Neural progenitor cell (in vitro differentiated cells): ENCODE data around the gene CEP68. TPM values are rescaled to one million over a fixed set of nuclear protein-coding genes. Genes with fewer than 3 reads are reported as not detected.
"Not testable (repeated sequence)": the region's sequence is repeated elsewhere in the genome, so short reads cannot be mapped to it uniquely, and the experiment has no call there.

Experiments used
- DNase-seq: peaks from one replicate; pipeline ENCODE4 v3.0.0-alpha.2; 2016; ENCODE audit warnings: low spot score
- H2AFZ ChIP-seq: fragments of 200-600 bp; sonication (generic); replicated peaks from 2 replicates; pipeline ENCODE4 v1.6.1; 2016; ENCODE audit warnings: antibody characterized with exemption
- H3F3A ChIP-seq: fragments of 200-600 bp; sonication (generic); 2 replicates; pipeline ENCODE4 v1.6.1; 2016; ENCODE audit warnings: antibody characterized with exemption, low read depth
- H3K27ac ChIP-seq: fragments of 200-600 bp; sonication (generic); 2 replicates; pipeline ENCODE4 v1.5.1; 2016; ENCODE audit warnings: mild to moderate bottlenecking
- H3K27me3 ChIP-seq: fragments of 200-600 bp; sonication (generic); 2 replicates; pipeline ENCODE4 v1.6.1; 2016; ENCODE audit warnings: mild to moderate bottlenecking, moderate library complexity
- H3K36me3 ChIP-seq: fragments of 200-600 bp; sonication (generic); 2 replicates; pipeline ENCODE4 v1.5.1; 2016
- H3K4me1 ChIP-seq: fragments of 200-600 bp; sonication (generic); 2 replicates; pipeline ENCODE4 v1.6.1; 2016; ENCODE audit warnings: mixed run types
- H3K4me2 ChIP-seq: fragments of 200-600 bp; sonication (generic); 2 replicates; pipeline ENCODE4 v1.6.1; 2016
- H3K4me3 ChIP-seq: fragments of 200-600 bp; sonication (generic); 2 replicates; pipeline ENCODE4 v1.5.1; 2016
- H3K79me2 ChIP-seq: fragments of 200-600 bp; sonication (generic); 2 replicates; pipeline ENCODE4 v1.6.1; 2016; ENCODE audit warnings: low read depth
- H3K9ac ChIP-seq: fragments of 200-600 bp; sonication (generic); 2 replicates; pipeline ENCODE4 v1.6.1; 2016
- H3K9me3 ChIP-seq: fragments of 200-600 bp; sonication (generic); 2 replicates; pipeline ENCODE4 v1.5.1; 2016; ENCODE audit warnings: low read depth
- H4K20me1 ChIP-seq: fragments of 200-600 bp; sonication (generic); 2 replicates; pipeline ENCODE4 v1.6.1; 2016; ENCODE audit warnings: low read depth
- H3K27ac Mint-ChIP-seq: 3 replicates; pipeline ENCODE4 v1.8.0; 2021; ENCODE audit warnings: mixed read lengths
- H3K27me3 Mint-ChIP-seq: 2 replicates; pipeline ENCODE4 v1.8.0; 2022; ENCODE audit warnings: low read depth, mild to moderate bottlenecking, inconsistent platforms, moderate library complexity, mixed read lengths; ENCODE audit not compliant: insufficient read depth
- H3K36me3 Mint-ChIP-seq: 3 replicates; pipeline ENCODE4 v1.8.0; 2021; ENCODE audit warnings: mixed read lengths
- H3K4me1 Mint-ChIP-seq: 3 replicates; pipeline ENCODE4 v1.8.0; 2021; ENCODE audit warnings: mixed read lengths
- H3K4me3 Mint-ChIP-seq: 3 replicates; pipeline ENCODE4 v1.8.0; 2021; ENCODE audit warnings: mild to moderate bottlenecking, moderate library complexity, mixed read lengths
- H3K9me3 Mint-ChIP-seq: 3 replicates; pipeline ENCODE4 v1.8.0; 2020; ENCODE audit warnings: mixed read lengths
- CTCF ChIP-seq: fragments of 200-600 bp; sonication (generic); IDR thresholded peaks from 2 replicates; pipeline ENCODE4 v1.5.1; 2017; ENCODE audit warnings: antibody characterized with exemption, mild to moderate bottlenecking
- EZH2 ChIP-seq: fragments of 200-600 bp; sonication (generic); IDR thresholded peaks from 2 replicates; pipeline ENCODE4 v1.6.1; 2017; ENCODE audit warnings: antibody characterized with exemption, mild to moderate bottlenecking, moderate library complexity
- EZH2phosphoT487 ChIP-seq: fragments of 200-600 bp; sonication (generic); IDR thresholded peaks from 2 replicates; pipeline ENCODE4 v1.6.1; 2017; ENCODE audit warnings: antibody characterized with exemption
- total RNA-seq: library from RNA; depleted of rRNA; stranded (reverse); fragments of >200 nt; gene quantifications from 2 replicates; pipeline ENCODE4 v1.2.3, GENCODE V29; 2015; ENCODE audit warnings: low replicate concordance

CEP68 gene
- total RNA-seq, 1 donor from 2014 or later: 36.2 TPM

- Histone ChIP-seq H3K79me2 (peaks cover 39% of the 10 kb centered on the region), H3K4me3 (peak overlapping the region; percentile 49), H3K4me2 (peak overlapping the region; percentile 62), H3K27me3 (no peaks in the 10 kb centered on the region), H3K36me3 (no peaks in the 10 kb centered on the region), H3F3A (peaks cover 19% of the 10 kb centered on the region), H3K9me3 (no peaks in the 10 kb centered on the region), H2AFZ (peak overlapping the region; percentile 87), H4K20me1 (peaks cover 35% of the 10 kb centered on the region), H3K4me1 (peaks cover 17% of the 10 kb centered on the region), H3K27ac (peak overlapping the region; percentile 78), H3K9ac (peak overlapping the region; percentile 29)
- peak overlapping the region; percentile 39 for H3K27ac Mint-ChIP-seq
- TF ChIP-seq EZH2 (no peak), EZH2phosphoT487 (no peak), CTCF (no peak)
- H3K9me3 Mint-ChIP-seq: no peaks in the 10 kb centered on the region
- peak overlapping the region; percentile 100 for H3K4me3 Mint-ChIP-seq
- no peak for DNase-seq
- peaks cover 2% of the 10 kb centered on the region for H3K27me3 Mint-ChIP-seq
- H3K36me3 Mint-ChIP-seq: peaks cover 6% of the 10 kb centered on the region
- peaks cover 34% of the 10 kb centered on the region for H3K4me1 Mint-ChIP-seq
Measured at GRCh38 chr2:65130664-65131175, 74.5 kb downstream of the CEP68 start.

GRCh38 chr2:65132930-65133329, 76.7 kb downstream of the CEP68 start:
- H3K9me3 Mint-ChIP-seq, H3K4me1 ChIP-seq: not testable (repeated sequence)
- H3K4me1 Mint-ChIP-seq: peaks cover 29% of the 10 kb centered on the region

GRCh38 chr2:65133626-65134025, 77.4 kb downstream of the CEP68 start:
- Histone ChIP-seq H3K9ac (no peak overlapping the region), H3F3A (peaks cover 19% of the 10 kb centered on the region), H3K4me1 (peaks cover 3% of the 10 kb centered on the region), H3K4me3 (no peak overlapping the region), H4K20me1 (peaks cover 7% of the 10 kb centered on the region), H3K36me3 (no peaks in the 10 kb centered on the region), H3K27me3 (no peaks in the 10 kb centered on the region), H3K27ac (no peak overlapping the region), H2AFZ (no peak overlapping the region), H3K9me3 (no peaks in the 10 kb centered on the region), H3K4me2 (no peak overlapping the region), H3K79me2 (peaks cover 10% of the 10 kb centered on the region)
- Mint-ChIP-seq H3K4me3 (no peak overlapping the region), H3K4me1 (peaks cover 22% of the 10 kb centered on the region), H3K9me3 (no peaks in the 10 kb centered on the region), H3K27me3 (peaks cover 5% of the 10 kb centered on the region), H3K36me3 (no peaks in the 10 kb centered on the region), H3K27ac (no peak overlapping the region)
- no peak for TF ChIP-seq EZH2
- no peak for TF ChIP-seq EZH2phosphoT487
- TF ChIP-seq CTCF: no peak
- DNase-seq: no peak

More at GRCh38 chr2:65132930-65133329, 76.7 kb downstream of the CEP68 start:
- not testable (repeated sequence) for H3K27ac Mint-ChIP-seq, H3K27me3 ChIP-seq, H3K27me3 Mint-ChIP-seq, H3K36me3 ChIP-seq, H3K27ac ChIP-seq, H2AFZ ChIP-seq, H3K9me3 ChIP-seq, H3K4me3 ChIP-seq, DNase-seq, H3K9ac ChIP-seq, H3K4me2 ChIP-seq, H3K36me3 Mint-ChIP-seq, H3K4me3 Mint-ChIP-seq
- Histone ChIP-seq H3K79me2 (peaks cover 17% of the 10 kb centered on the region), H3F3A (peaks cover 19% of the 10 kb centered on the region), H4K20me1 (peaks cover 14% of the 10 kb centered on the region)

GRCh38 chr2:65134158-65134557, 77.9 kb downstream of the CEP68 start:
- peaks cover 2% of the 10 kb centered on the region for H4K20me1 ChIP-seq
- H3K4me2 ChIP-seq: no peak overlapping the region
- Mint-ChIP-seq H3K27me3 (peaks cover 8% of the 10 kb centered on the region), H3K27ac (no peak overlapping the region), H3K36me3 (no peaks in the 10 kb centered on the region), H3K4me1 (peaks cover 16% of the 10 kb centered on the region), H3K4me3 (no peak overlapping the region), H3K9me3 (no peaks in the 10 kb centered on the region)
- no peak overlapping the region for H3K9ac ChIP-seq
- H3K4me3 ChIP-seq: no peak overlapping the region
- no peaks in the 10 kb centered on the region for H3K27me3 ChIP-seq
- H3K27ac ChIP-seq: no peak overlapping the region
- H2AFZ ChIP-seq: no peak overlapping the region
- H3K36me3 ChIP-seq: no peaks in the 10 kb centered on the region
- no peak for TF ChIP-seq CTCF
- no peak for TF ChIP-seq EZH2
- TF ChIP-seq EZH2phosphoT487: no peak
- peaks cover 4% of the 10 kb centered on the region for H3K79me2 ChIP-seq
- peaks cover 18% of the 10 kb centered on the region for H3F3A ChIP-seq
- no peaks in the 10 kb centered on the region for H3K4me1 ChIP-seq
- no peaks in the 10 kb centered on the region for H3K9me3 ChIP-seq
- no peak for DNase-seq
